HPDE6-E6E7 (cell line): ENCODE measurements around the gene RTN4R.
A peak's percentile ranks its signal among the peaks of the same experiment; 100 is the strongest.

Experiments used
- DNase-seq: peaks from one replicate; pipeline ENCODE4 v3.0.0; 2011; ENCODE audit warnings: missing footprints; ENCODE audit errors: extremely low spot score

RTN4R gene

GRCh38 chr22:20216863-20217499 lies 51.1 kb downstream of the RTN4R start:
- DNase-seq, result no peak

- DNase-seq, result no peak
Measured at GRCh38 chr22:20215742-20216141, 52.4 kb downstream of the RTN4R start.

GRCh38 chr22:20214853-20215252 lies 53.3 kb downstream of the RTN4R start:
- no peak for DNase-seq

GRCh38 chr22:20213833-20214708 lies 54.0 kb downstream of the RTN4R start:
- no peak for DNase-seq

GRCh38 chr22:20212754-20213699 lies 55.1 kb downstream of the RTN4R start:
- no peak for DNase-seq

GRCh38 chr22:20211997-20212753 lies 55.9 kb downstream of the RTN4R start:
- peak; percentile 64 for DNase-seq

GRCh38 chr22:20211409-20211996 lies 56.6 kb downstream of the RTN4R start:
- DNase-seq, result no peak

GRCh38 chr22:20210473-20211059 lies 57.6 kb downstream of the RTN4R start:
- DNase-seq, result no peak

- DNase-seq, result no peak
Measured at GRCh38 chr22:20209761-20210250, 58.3 kb downstream of the RTN4R start.

- no peak for DNase-seq
Measured at GRCh38 chr22:20208713-20209310, 59.3 kb downstream of the RTN4R start.

GRCh38 chr22:20207277-20208025 lies 60.7 kb downstream of the RTN4R start:
- no peak for DNase-seq

- no peak for DNase-seq
Measured at GRCh38 chr22:20206709-20207215, 61.4 kb downstream of the RTN4R start.

- no peak for DNase-seq
Measured at GRCh38 chr22:20205964-20206708, 62.0 kb downstream of the RTN4R start.

- DNase-seq, result no peak
Measured at GRCh38 chr22:20205464-20205963, 62.6 kb downstream of the RTN4R start.

- no peak for DNase-seq
Measured at GRCh38 chr22:20204806-20205205, 63.3 kb downstream of the RTN4R start.

- DNase-seq, result no peak
Measured at GRCh38 chr22:20204311-20204710, 63.8 kb downstream of the RTN4R start.

GRCh38 chr22:20203552-20204201 lies 64.4 kb downstream of the RTN4R start:
- no peak for DNase-seq
